Inflammatory macrophage (primary cell): ENCODE measurements around the gene HRNR.

Source experiments
- DNase-seq, 2 donors: peaks; one replicate each; pipeline ENCODE4 v3.0.0-alpha.2; 2020 to 2022

The HRNR gene

GRCh38 chr1:152188673-152189591, 35.1 kb downstream of the HRNR start:
- DNase-seq: peak; percentile 64 to 77

GRCh38 chr1:152186556-152187285, 37.3 kb downstream of the HRNR start:
- DNase-seq: no peak

GRCh38 chr1:152185544-152186391, 38.2 kb downstream of the HRNR start:
- peak; percentile 63 to 64 for DNase-seq

- DNase-seq: no peak
These were observed 41.0 kb downstream of the HRNR start for GRCh38 chr1:152182944-152183361.

GRCh38 chr1:152182431-152182830, 41.6 kb downstream of the HRNR start:
- peak; percentile 60 to 68 for DNase-seq

- no peak for DNase-seq
These were observed 44.4 kb downstream of the HRNR start for GRCh38 chr1:152179566-152179965.

- no peak for DNase-seq
These were observed 53.6 kb downstream of the HRNR start for GRCh38 chr1:152170287-152170905.

GRCh38 chr1:152169366-152170025, 54.5 kb downstream of the HRNR start:
- DNase-seq: peak; percentile 30 to 34

GRCh38 chr1:152168535-152168868, 55.5 kb downstream of the HRNR start:
- no peak for DNase-seq

GRCh38 chr1:152167835-152168534, 56.0 kb downstream of the HRNR start:
- DNase-seq: peak in 1 of 2 donors; percentile 17

- no peak for DNase-seq
These were observed 57.0 kb downstream of the HRNR start for GRCh38 chr1:152166966-152167365.

GRCh38 chr1:152165286-152166077, 58.5 kb downstream of the HRNR start:
- DNase-seq: peak; percentile 58 to 60

- DNase-seq: peak; percentile 44 to 51
These were observed 59.4 kb downstream of the HRNR start for GRCh38 chr1:152164517-152165136.

GRCh38 chr1:152162792-152163463, 61.1 kb downstream of the HRNR start:
- peak; percentile 80 to 86 for DNase-seq
